SIG-M5 treated with dmso at 0.1 percent for 504 hours (cell line): ENCODE results near the gene TMEM39B.
"Not testable (repeated sequence)": the region's sequence is repeated elsewhere in the genome, so short reads cannot be mapped to it uniquely, and the experiment has no call there.

Source experiments
- DNase-seq: peaks from one replicate; lab custom pipeline; 2025; ENCODE audit not compliant: unreplicated experiment; lab: John Stamatoyannopoulos, UW

The TMEM39B gene

GRCh38 chr1:32072622-32073298 lies at the start of gene TMEM39B:
Gene TMEM39B, plus strand, starts transcription at chr1:32072939. Its CDS starts 109 bp downstream, at chr1:32073048.
- DNase-seq, result peak; percentile 88

GRCh38 chr1:32023351-32023750 lies 49.4 kb upstream of the TMEM39B start:
- DNase-seq, result no peak

- no peak for DNase-seq
Measured at GRCh38 chr1:32025515-32025914, 47.2 kb upstream of the TMEM39B start.

GRCh38 chr1:32028746-32029145 lies 44.0 kb upstream of the TMEM39B start:
- DNase-seq, result no peak

GRCh38 chr1:32031578-32032274 lies 41.0 kb upstream of the TMEM39B start:
- no peak for DNase-seq

- DNase-seq, result no peak
Measured at GRCh38 chr1:32032275-32032615, 40.5 kb upstream of the TMEM39B start.

GRCh38 chr1:32035119-32035518 lies 37.6 kb upstream of the TMEM39B start:
- no peak for DNase-seq

- DNase-seq, result no peak
Measured at GRCh38 chr1:32040711-32041110, 32.0 kb upstream of the TMEM39B start.

- DNase-seq, result no peak
Measured at GRCh38 chr1:32042330-32042729, 30.4 kb upstream of the TMEM39B start.

GRCh38 chr1:32044234-32044633 lies 28.5 kb upstream of the TMEM39B start:
- no peak for DNase-seq

- peak; percentile 23 for DNase-seq
Measured at GRCh38 chr1:32045772-32046171, 27.0 kb upstream of the TMEM39B start.

GRCh38 chr1:32047701-32048100 lies 25.0 kb upstream of the TMEM39B start:
- no peak for DNase-seq

GRCh38 chr1:32048440-32048839 lies 24.3 kb upstream of the TMEM39B start:
- no peak for DNase-seq

- no peak for DNase-seq
Measured at GRCh38 chr1:32051706-32052105, 21.0 kb upstream of the TMEM39B start.

- no peak for DNase-seq
Measured at GRCh38 chr1:32052887-32053286, 19.9 kb upstream of the TMEM39B start.

GRCh38 chr1:32055416-32055815 lies 17.3 kb upstream of the TMEM39B start:
- no peak for DNase-seq

GRCh38 chr1:32056598-32056997 lies 16.1 kb upstream of the TMEM39B start:
- no peak for DNase-seq

GRCh38 chr1:32060914-32061313 lies 11.8 kb upstream of the TMEM39B start:
- DNase-seq, result no peak

GRCh38 chr1:32062867-32063230 lies 9.9 kb upstream of the TMEM39B start:
- no peak for DNase-seq

GRCh38 chr1:32063261-32063681 lies 9.5 kb upstream of the TMEM39B start:
- peak; percentile 51 for DNase-seq

GRCh38 chr1:32065613-32066488 lies 6.9 kb upstream of the TMEM39B start:
- DNase-seq, result not testable (repeated sequence)

- peak; percentile 99 for DNase-seq
Measured at GRCh38 chr1:32066489-32066873, 6.3 kb upstream of the TMEM39B start.
